Caco-2 (cell line): ENCODE measurements around the gene CLSTN2. TPM values are rescaled to one million over a fixed set of nuclear protein-coding genes. Genes with fewer than 3 reads are reported as not detected.

Experiments used
- BruUV-seq: library from RNA; stranded (reverse); fragments of 400-500 nt; replicated peaks from 2 replicates; lab custom pipeline; 2021; lab: Mats Ljungman, UMichigan
- CTCF ChIA-PET: fragments of 300-600 bp; sonication (Branson Sonifier 250); formaldehyde crosslinking; loops from one replicate; lab custom pipeline; 2022; ENCODE audit warnings: antibody characterized with exemption; lab: Charles Lee
- POLR2A ChIA-PET: fragments of 300-600 bp; sonication (Branson Sonifier 250); formaldehyde crosslinking; loops from one replicate; lab custom pipeline; 2022; ENCODE audit warnings: antibody characterized with exemption; lab: Charles Lee
- DNase-seq, 2 experiments: peaks; one replicate each; pipeline versions ENCODE4 v3.0.0 to v3.0.0-alpha.2; 2020 to 2022
- H3K27me3 ChIP-seq: replicated peaks from 2 replicates; pipeline ENCODE4 v1.6.0; 2011; ENCODE audit warnings: low read length; ENCODE audit not compliant: control insufficient read depth, insufficient read depth
- H3K36me3 ChIP-seq: 2 replicates; pipeline ENCODE4 v1.5.1; 2011; ENCODE audit warnings: low read length; ENCODE audit not compliant: control insufficient read depth, insufficient read depth
- H3K4me1 ChIP-seq: fragments of 250-450 bp; sonication (Bioruptor Pico); 2 replicates; pipeline ENCODE4 v1.5.1; 2020; ENCODE audit warnings: mild to moderate bottlenecking
- H3K4me3 ChIP-seq: 2 replicates; pipeline ENCODE4 v1.5.1; 2011; ENCODE audit warnings: low read depth, mild to moderate bottlenecking, control low read depth, low read length
- H3K9me3 ChIP-seq: fragments of 250-450 bp; sonication (Bioruptor Pico); 2 replicates; pipeline ENCODE4 v1.5.1; 2020; ENCODE audit warnings: mild to moderate bottlenecking, moderate library complexity
- H3K27ac Mint-ChIP-seq: one replicate; pipeline ENCODE4 v1.8.0; 2022; ENCODE audit warnings: mixed read lengths; ENCODE audit not compliant: unreplicated experiment
- H3K27me3 Mint-ChIP-seq: one replicate; pipeline ENCODE4 v1.8.0; 2022; ENCODE audit warnings: mixed read lengths; ENCODE audit not compliant: insufficient read depth, unreplicated experiment
- H3K36me3 Mint-ChIP-seq: one replicate; pipeline ENCODE4 v1.8.0; 2022; ENCODE audit warnings: mild to moderate bottlenecking, mixed read lengths; ENCODE audit not compliant: insufficient read depth, unreplicated experiment
- H3K4me1 Mint-ChIP-seq: one replicate; pipeline ENCODE4 v1.8.0; 2022; ENCODE audit warnings: low read depth, mixed read lengths; ENCODE audit not compliant: unreplicated experiment
- H3K4me3 Mint-ChIP-seq: one replicate; pipeline ENCODE4 v1.8.0; 2022; ENCODE audit warnings: mild to moderate bottlenecking, moderate library complexity, mixed read lengths; ENCODE audit not compliant: unreplicated experiment
- H3K9me3 Mint-ChIP-seq: one replicate; pipeline ENCODE4 v1.8.0; 2022; ENCODE audit warnings: mixed read lengths; ENCODE audit not compliant: unreplicated experiment
- CTCF ChIP-seq, 2 experiments: fragments of 200-600 bp in 1 of 2; IDR thresholded peaks; 1 replicate in 1 of 2; 2 replicates in 1 of 2; pipeline versions ENCODE4 v1.5.1 to v1.8.0; 2011 to 2022; ENCODE audit warnings: antibody characterized with exemption in 1 of 2, control low read depth in 1 of 2, inconsistent platforms in 1 of 2, low read depth in 1 of 2, low read length in 1 of 2, mild to moderate bottlenecking in 1 of 2, moderate library complexity in 1 of 2; ENCODE audit not compliant: insufficient read depth in 1 of 2, severe bottlenecking in 1 of 2, unreplicated experiment in 1 of 2
- intact Hi-C: fragments of 100-400 bp; cut with micrococcal nuclease; formaldehyde crosslinking; loops from one replicate; pipeline ENCODE4 v1.10.0; 2022; ENCODE audit not compliant: unreplicated experiment
- total RNA-seq: library from RNA; stranded (reverse); gene quantifications from 2 replicates; pipeline ENCODE4 v1.2.3, GENCODE V29; 2022

CLSTN2 gene
- total RNA-seq, 1 experiment from 2014 or later = 26.1 TPM

GRCh38 chr3:140292170-140292569 is 357.2 kb downstream of the CLSTN2 start:
- no peaks in the 10 kb centered on the region for H3K36me3 Mint-ChIP-seq
- no peaks in the 10 kb centered on the region for H3K4me1 Mint-ChIP-seq
- no peaks in the 10 kb centered on the region for H3K9me3 Mint-ChIP-seq
- intact Hi-C loops = no loop called here
- no peaks in the 10 kb centered on the region for H3K36me3 ChIP-seq
- H3K27ac Mint-ChIP-seq = no peak overlapping the region
- H3K27me3 Mint-ChIP-seq = peaks cover 14% of the 10 kb centered on the region
- no peak for DNase-seq
- H3K9me3 ChIP-seq = no peaks in the 10 kb centered on the region
- TF ChIP-seq CTCF (IDR thresholded peaks at IDR 0.05; ENCODE audit: insufficient read depth in 1 of 2, low read depth in 1 of 2, low read length in 1 of 2, severe bottlenecking in 1 of 2, unreplicated experiment in 1 of 2) = no peak
- no TSS peak for BruUV-seq
- CTCF ChIA-PET = no interaction called here
- POLR2A ChIA-PET = no interaction called here
- H3K4me3 Mint-ChIP-seq = no peak overlapping the region
- H3K4me3 ChIP-seq = no peak overlapping the region
- H3K4me1 ChIP-seq = no peaks in the 10 kb centered on the region
- H3K27me3 ChIP-seq = no peaks in the 10 kb centered on the region

- no TSS peak for BruUV-seq
- Mint-ChIP-seq H3K27me3 (peaks cover 13% of the 10 kb centered on the region), H3K9me3 (no peaks in the 10 kb centered on the region), H3K4me3 (no peak overlapping the region), H3K36me3 (no peaks in the 10 kb centered on the region), H3K4me1 (no peaks in the 10 kb centered on the region), H3K27ac (no peak overlapping the region)
- POLR2A ChIA-PET = no interaction called here
- no peaks in the 10 kb centered on the region for H3K36me3 ChIP-seq
- CTCF ChIA-PET = no interaction called here
- no peak for TF ChIP-seq CTCF (IDR thresholded peaks at IDR 0.05; ENCODE audit: insufficient read depth in 1 of 2, low read depth in 1 of 2, low read length in 1 of 2, severe bottlenecking in 1 of 2, unreplicated experiment in 1 of 2)
- H3K27me3 ChIP-seq = no peaks in the 10 kb centered on the region
- intact Hi-C loops = no loop called here
- no peaks in the 10 kb centered on the region for H3K9me3 ChIP-seq
- H3K4me3 ChIP-seq = no peak overlapping the region
- H3K4me1 ChIP-seq = no peaks in the 10 kb centered on the region
- no peak for DNase-seq
Measured at GRCh38 chr3:140292684-140293083, 357.7 kb downstream of the CLSTN2 start.

- Mint-ChIP-seq H3K36me3 (no peaks in the 10 kb centered on the region), H3K9me3 (no peaks in the 10 kb centered on the region), H3K27me3 (peaks cover 13% of the 10 kb centered on the region), H3K4me3 (no peak overlapping the region), H3K27ac (no peak overlapping the region), H3K4me1 (no peaks in the 10 kb centered on the region)
- no TSS peak for BruUV-seq
- DNase-seq = no peak
- Histone ChIP-seq H3K4me1 (no peaks in the 10 kb centered on the region), H3K4me3 (no peak overlapping the region), H3K36me3 (no peaks in the 10 kb centered on the region), H3K9me3 (no peaks in the 10 kb centered on the region), H3K27me3 (no peaks in the 10 kb centered on the region)
- intact Hi-C loops = no loop called here
- ChIA-PET POLR2A (no interaction called here), CTCF (no interaction called here)
- TF ChIP-seq CTCF (IDR thresholded peaks at IDR 0.05; ENCODE audit: insufficient read depth in 1 of 2, low read depth in 1 of 2, low read length in 1 of 2, severe bottlenecking in 1 of 2, unreplicated experiment in 1 of 2) = no peak
Measured at GRCh38 chr3:140294058-140294457, 359.1 kb downstream of the CLSTN2 start.
